Measurements from ENCODE around the gene BSG. TPM values are rescaled to one million over a fixed set of nuclear protein-coding genes. Genes with fewer than 3 reads are reported as not detected.

The BSG gene
- total and polyA plus RNA-seq, 2 of the 4 experiments (the other 2 are of a cell fraction): 130 to 698 TPM

- Histone ChIP-seq H3K36me3 (ENCODE audit: control insufficient read depth, insufficient read depth, low read length) (no peaks in the 10 kb centered on the region), H3K9me1 (ENCODE audit: insufficient read depth, low read length) (no peaks in the 10 kb centered on the region), H4K5ac (ENCODE audit: low read depth, low read length) (no peak overlapping the region), H2AFZ (replicated peaks; ENCODE audit: low read length, poor library complexity) (no peak overlapping the region), H2BK15ac (ENCODE audit: low read depth, low read length) (no peak overlapping the region), H2AK9ac (replicated peaks; ENCODE audit: low read depth, low read length, poor library complexity) (no peak overlapping the region), H3K4ac (ENCODE audit: low read depth, low read length) (no peak overlapping the region), H3K4me3 (ENCODE audit: insufficient read depth, low read depth, low read length) (no peak overlapping the region), H3K23ac (ENCODE audit: low read depth, low read length) (no peak overlapping the region), H4K91ac (ENCODE audit: insufficient read depth, low read depth, low read length) (no peak overlapping the region), H3K4me1 (ENCODE audit: control insufficient read depth, insufficient read depth, low read length) (peaks cover 6% of the 10 kb centered on the region; the same call in 1 of the 2 replicates), H3K27me3 (ENCODE audit: control insufficient read depth, insufficient read depth, low read length) (no peaks in the 10 kb centered on the region), H3K9ac (ENCODE audit: low read depth, low read length) (no peak overlapping the region), H2BK20ac (ENCODE audit: low read depth, low read length) (no peak overlapping the region), H3K4me2 (ENCODE audit: low read depth, low read length) (no peak overlapping the region), H3K14ac (replicated peaks; ENCODE audit: low read depth, low read length) (no peak overlapping the region), H2AK5ac (ENCODE audit: low read depth, low read length) (no peak overlapping the region), H2BK5ac (ENCODE audit: low read depth, low read length, poor library complexity, severe bottlenecking) (no peak overlapping the region), H4K20me1 (ENCODE audit: insufficient read depth, low read length) (no peaks in the 10 kb centered on the region), H3K79me1 (ENCODE audit: low read depth in 1 of 2, low read length in 2 of 2) (no peaks in the 10 kb centered on the region), H3K18ac (ENCODE audit: low read depth, low read length) (no peak overlapping the region), H4K8ac (ENCODE audit: low read depth in 2 of 2, low read length in 2 of 2) (no peak overlapping the region), H3K56ac (ENCODE audit: extremely low read depth, insufficient read depth, low read length) (no peak overlapping the region), H3K27ac (ENCODE audit: insufficient read depth, low read length) (no peak overlapping the region), H3K9me3 (ENCODE audit: control insufficient read depth, insufficient read depth, low read length) (no peaks in the 10 kb centered on the region), H2BK120ac (ENCODE audit: low read depth, low read length) (no peak overlapping the region)
- no peak for ATAC-seq (ENCODE audit: low read depth)
- ChIA-PET CTCF (no interaction called here), POLR2A (ENCODE audit: unreplicated experiment) (no interaction called here)
- 83% methylated on average over 22 of the region's 31 CpGs; no CpG with 5 or more reads in 1 of the 2 experiments for WGBS, 2 experiments (ENCODE audit: extremely low coverage in 2 of 2, insufficient read length in 1 of 2)
- in situ Hi-C loops (cut with MboI; ENCODE audit: low sequenced_read_pairs) (no loop called here), intact Hi-C loops (cut with micrococcal nuclease) (no loop called here), dilution Hi-C loops (cut with HindIII; ENCODE audit: low sequenced_read_pairs, unreplicated experiment) (no loop called here)
- TF ChIP-seq MAFK (IDR thresholded peaks at IDR 0.05; ENCODE audit: low read depth, low read length): no peak
- no peak for TF ChIP-seq RCOR1 (IDR thresholded peaks at IDR 0.05; ENCODE audit: insufficient replicate concordance, low read length)
- TF ChIP-seq USF2 (IDR thresholded peaks at IDR 0.05; ENCODE audit: low read depth, low read length): no peak
- TF ChIP-seq CTCF (conservative IDR thresholded peaks at IDR 0.05; ENCODE audit: low read depth, low read length): no peak
- TF ChIP-seq ELK1 (IDR thresholded peaks at IDR 0.05; ENCODE audit: borderline replicate concordance, low read depth, low read length): no peak
- TF ChIP-seq POLR2A (IDR thresholded peaks at IDR 0.05; ENCODE audit: low read depth, low read length): no peak
- TF ChIP-seq SMC3 (IDR thresholded peaks at IDR 0.05; ENCODE audit: low read depth, low read length): no peak
- no peak for TF ChIP-seq FOS (IDR thresholded peaks at IDR 0.05; ENCODE audit: low read depth, low read length)
- no peak for TF ChIP-seq MXI1 (IDR thresholded peaks at IDR 0.05; ENCODE audit: borderline replicate concordance, low read depth, low read length)
- TF ChIP-seq NFE2L2 (IDR thresholded peaks at IDR 0.05; ENCODE audit: low read depth, low read length): no peak
- TF ChIP-seq RAD21 (IDR thresholded peaks at IDR 0.05; ENCODE audit: low read length): no peak
- DNase-seq: no peak
- BruUV-seq (replicated peaks): no TSS peak
Measured at GRCh38 chr19:556611-557382, 15.6 kb upstream of the BSG start.
